Cardiac fibroblast (primary cell): ENCODE data around the gene LRRC3.
A peak's percentile ranks its signal among the peaks of the same experiment; 100 is the strongest.

Experiments used
- DNase-seq, 2 donors: peaks; one replicate each; pipeline versions ENCODE4 v3.0.0 to v3.0.0-alpha.2; 2010; ENCODE audit warnings: low read depth in 2 of 2
- H3K4me3 ChIP-seq, 2 donors: replicated peaks in 1 of 2; 1 replicate in 1 of 2; 2 replicates in 1 of 2; pipeline ENCODE4 v1.5.1; 2011; ENCODE audit warnings: low read depth in 2 of 2, low read length in 2 of 2, mild to moderate bottlenecking in 2 of 2, moderate library complexity in 1 of 2
- TF ChIP-seq, protein P1 (sequence below): IDR thresholded peaks from one replicate; pipeline ENCODE4 v1.5.1; 2011; ENCODE audit warnings: low read depth, mild to moderate bottlenecking, low read length, inconsistent platforms

Gene LRRC3

DNA sequence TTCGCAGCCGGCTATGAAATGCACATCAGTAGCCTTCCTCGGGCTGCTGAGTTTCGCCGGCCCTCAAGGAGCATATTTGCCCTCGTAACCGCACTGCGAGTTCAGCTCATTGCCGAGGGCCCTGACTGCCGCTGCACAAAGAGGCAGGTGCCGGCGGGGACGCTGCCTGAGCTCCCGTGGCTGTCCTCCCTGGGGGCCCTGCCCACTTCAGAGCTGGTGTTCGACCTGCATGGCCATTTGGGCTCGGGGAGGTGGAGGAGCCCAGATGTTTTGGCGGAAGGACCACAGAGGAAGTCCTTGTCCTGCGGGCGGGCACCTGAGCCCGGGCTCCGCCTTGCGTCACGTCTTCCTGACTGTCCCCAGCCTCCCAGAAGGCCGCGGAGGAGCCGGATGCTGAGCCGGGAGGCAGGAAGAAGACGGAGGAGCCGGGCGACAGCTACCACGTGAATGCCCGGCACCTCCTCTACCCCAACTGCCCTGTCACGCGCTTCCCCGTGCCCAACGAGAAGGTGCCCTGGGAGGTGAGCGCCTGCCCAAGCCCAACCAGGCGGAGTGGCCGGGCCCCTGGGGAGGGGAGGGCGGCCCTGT lies 29.9 kb upstream of the LRRC3 start:
- no peak overlapping the region for H3K4me3 ChIP-seq
- DNase-seq, result no peak
- TF ChIP-seq, protein P1, sequence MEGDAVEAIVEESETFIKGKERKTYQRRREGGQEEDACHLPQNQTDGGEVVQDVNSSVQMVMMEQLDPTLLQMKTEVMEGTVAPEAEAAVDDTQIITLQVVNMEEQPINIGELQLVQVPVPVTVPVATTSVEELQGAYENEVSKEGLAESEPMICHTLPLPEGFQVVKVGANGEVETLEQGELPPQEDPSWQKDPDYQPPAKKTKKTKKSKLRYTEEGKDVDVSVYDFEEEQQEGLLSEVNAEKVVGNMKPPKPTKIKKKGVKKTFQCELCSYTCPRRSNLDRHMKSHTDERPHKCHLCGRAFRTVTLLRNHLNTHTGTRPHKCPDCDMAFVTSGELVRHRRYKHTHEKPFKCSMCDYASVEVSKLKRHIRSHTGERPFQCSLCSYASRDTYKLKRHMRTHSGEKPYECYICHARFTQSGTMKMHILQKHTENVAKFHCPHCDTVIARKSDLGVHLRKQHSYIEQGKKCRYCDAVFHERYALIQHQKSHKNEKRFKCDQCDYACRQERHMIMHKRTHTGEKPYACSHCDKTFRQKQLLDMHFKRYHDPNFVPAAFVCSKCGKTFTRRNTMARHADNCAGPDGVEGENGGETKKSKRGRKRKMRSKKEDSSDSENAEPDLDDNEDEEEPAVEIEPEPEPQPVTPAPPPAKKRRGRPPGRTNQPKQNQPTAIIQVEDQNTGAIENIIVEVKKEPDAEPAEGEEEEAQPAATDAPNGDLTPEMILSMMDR, result no peak

DNA sequence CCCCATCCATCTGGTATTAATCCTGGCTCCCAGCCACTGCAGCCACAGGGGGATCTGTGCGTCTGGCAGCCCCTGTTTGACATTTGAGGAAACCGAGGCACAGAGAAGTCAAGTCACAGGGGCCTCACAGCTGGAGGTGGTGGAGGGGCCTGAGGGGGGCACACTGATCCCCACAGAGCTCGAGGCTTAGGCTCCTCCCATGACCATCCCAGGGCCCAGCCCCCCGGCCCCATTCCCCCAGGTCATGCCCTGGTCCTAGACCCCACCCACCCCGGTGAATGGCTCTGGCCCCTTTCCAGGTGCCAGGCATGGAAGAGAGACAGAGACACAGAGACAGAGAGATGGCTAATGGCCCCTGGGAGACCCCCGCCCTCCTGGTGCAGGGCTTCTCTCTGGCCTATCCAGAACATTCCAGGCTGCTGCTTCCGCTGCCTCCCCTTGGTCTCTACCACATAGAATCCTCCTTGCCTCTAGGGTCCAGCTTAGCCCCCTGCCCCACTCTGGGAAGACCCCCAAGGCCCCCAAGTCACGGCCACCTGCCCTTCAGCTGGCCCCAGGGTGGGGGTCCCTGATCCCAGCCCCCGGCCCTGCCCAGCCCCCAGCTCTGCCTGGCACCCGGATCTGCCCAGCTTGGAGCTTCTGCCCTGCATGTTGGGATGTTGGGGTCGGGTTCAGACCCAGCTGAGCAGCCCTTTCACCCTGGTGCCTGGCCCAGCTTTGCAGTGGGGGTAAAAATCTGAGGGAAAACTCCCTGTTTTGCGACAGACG lies 29.2 kb upstream of the LRRC3 start:
- TF ChIP-seq, protein P1, result no peak

DNA sequence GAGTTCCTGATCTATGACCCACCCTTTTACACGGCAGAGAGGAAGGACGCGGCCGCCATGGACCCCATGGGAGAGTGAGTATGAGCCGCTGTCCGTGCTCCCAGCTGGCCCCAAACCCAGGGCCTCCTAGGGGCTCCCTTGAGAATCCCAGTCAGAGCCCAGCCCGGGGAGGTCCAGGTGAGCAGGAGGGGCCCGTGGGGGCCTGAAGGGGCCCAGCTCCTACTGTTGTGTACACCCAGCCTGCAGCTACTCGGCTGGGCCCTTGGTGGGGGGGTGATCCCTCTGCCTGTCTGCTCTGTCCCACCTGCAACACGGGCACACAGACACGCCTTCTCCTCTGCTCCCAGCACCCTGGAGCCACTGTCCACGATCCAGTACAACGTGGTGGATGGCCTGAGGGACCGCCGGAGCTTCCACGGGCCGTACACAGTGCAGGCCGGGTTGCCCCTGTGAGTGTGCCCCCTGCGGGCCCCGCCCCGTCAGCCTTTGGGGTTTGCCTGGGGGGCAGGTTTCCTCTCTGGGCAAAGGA lies 28.6 kb upstream of the LRRC3 start:
- TF ChIP-seq, protein P1, result no peak
- no peak for DNase-seq
- no peak overlapping the region for H3K4me3 ChIP-seq

More for the DNA sequence above, 29.2 kb upstream of the LRRC3 start:
- no peak overlapping the region for H3K4me3 ChIP-seq
- no peak for DNase-seq

DNA sequence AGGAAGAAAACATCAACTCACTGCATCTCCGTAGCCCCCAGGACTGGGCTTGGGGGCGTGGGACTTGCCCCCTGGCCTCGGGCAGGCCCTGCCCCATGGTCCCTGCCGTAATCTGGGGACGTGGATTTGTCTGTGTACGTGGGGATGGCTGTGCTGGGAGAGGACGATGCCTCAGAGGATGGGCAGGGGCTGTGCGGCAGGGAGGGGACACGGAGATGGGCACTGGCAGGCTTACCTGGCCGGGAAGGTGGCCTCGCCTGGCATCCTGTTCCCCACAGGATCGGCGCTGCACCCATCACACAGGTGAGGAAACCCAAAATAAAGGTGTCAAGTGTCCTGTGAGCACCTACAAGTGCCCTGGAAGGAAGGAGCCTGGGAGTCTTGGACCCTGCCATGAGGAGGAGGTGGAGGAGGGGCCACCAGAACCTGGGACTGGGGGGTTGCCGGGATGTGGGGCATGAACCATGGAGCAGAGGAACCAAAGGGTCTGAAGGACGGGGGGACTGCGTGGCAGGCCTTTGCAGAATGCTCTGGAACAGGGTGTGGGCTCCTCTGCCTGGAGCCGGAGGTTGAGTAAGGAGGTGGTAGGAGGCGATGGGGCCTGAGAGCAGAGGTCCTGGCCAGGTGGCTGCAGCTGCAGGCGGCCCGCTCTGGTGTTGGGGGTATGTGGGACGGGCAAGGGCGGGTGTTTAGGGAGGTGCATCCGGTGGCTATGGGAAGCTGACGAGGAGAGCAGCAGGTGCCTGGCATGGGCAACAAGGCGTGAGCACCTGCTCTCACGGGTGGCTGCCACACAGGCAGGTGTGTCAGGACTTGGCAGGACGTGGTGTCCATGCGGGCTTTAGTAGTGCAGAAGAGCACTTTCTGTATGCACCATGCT lies 27.8 kb upstream of the LRRC3 start:
- no peak for DNase-seq
- TF ChIP-seq, protein P1, result no peak
- no peak overlapping the region for H3K4me3 ChIP-seq

DNA sequence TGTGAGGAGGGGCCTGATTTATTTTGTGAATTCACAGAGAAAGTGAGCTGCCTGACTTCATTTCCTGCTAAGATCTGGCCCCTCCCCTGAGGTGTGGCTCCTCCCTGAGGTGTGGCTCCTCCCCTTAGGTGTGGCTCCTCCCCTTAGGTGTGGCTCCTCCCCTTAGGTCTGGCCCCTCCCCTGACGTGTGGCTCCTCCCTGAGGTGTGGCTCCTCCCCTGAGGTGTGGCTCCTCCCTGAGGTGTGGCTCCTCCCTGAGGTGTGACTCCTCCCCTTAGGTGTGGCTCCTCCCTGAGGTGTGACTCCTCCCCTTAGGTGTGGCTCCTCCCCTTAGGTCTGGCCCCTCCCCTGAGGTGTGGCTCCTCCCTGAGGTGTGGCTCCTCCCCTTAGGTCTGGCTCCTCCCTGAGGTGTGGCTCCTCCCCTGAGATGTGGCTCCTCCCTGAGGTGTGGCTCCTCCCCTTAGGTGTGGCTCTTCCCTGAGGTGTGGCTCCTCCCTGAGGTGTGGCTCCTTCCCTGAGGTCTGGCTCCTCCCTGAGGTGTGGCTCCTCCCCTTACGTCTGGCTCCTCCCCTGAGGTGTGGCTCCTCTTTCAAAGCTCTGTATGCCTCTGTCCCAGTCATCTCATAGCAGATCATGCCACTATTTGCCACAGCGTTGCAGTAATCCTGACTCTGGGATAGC lies 26.9 kb upstream of the LRRC3 start:
- TF ChIP-seq, protein P1, result no peak
- DNase-seq, result peak in 1 of 2 donors; percentile 12
- H3K4me3 ChIP-seq, result no peak overlapping the region

DNA sequence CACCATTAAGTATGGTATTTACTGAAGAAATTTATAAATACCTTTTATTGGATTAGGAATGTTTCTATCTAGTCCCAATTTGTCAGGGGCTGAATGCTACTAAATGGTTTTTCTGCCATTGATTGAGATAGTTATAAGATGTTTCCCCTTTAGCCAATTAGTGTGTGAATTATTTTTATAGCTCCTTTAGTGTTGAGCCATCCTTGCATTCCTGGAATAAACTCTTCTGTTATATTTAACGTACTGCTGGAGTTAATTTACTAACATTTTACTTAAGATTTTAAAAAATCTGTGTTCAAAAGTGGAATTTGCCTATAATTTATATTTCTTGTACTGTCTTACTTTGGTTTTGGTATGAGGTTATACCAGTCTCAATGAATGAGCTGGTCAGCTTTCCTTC lies 25.4 kb upstream of the LRRC3 start:
- DNase-seq, result peak in 1 of 2 donors; percentile 3
- TF ChIP-seq, protein P1, result no peak
- H3K4me3 ChIP-seq, result no peak overlapping the region
